Transverse colon (tissue), 4 donors: ENCODE measurements around the gene FUS. TPM values are rescaled to one million over a fixed set of nuclear protein-coding genes. Genes with fewer than 3 reads are reported as not detected.
"Not testable (repeated sequence)": the region's sequence is repeated elsewhere in the genome, so short reads cannot be mapped to it uniquely, and the experiment has no call there.

Experiments
- DNase-seq: peaks from one replicate; pipeline ENCODE4 v3.0.0-alpha.2; 2019
- H3K27ac ChIP-seq, 4 donors: fragments of 200-600 bp; sonication (generic); 2 replicates each; pipeline ENCODE4 v1.5.1; 2016 to 2018; ENCODE audit warnings: inconsistent platforms in 4 of 4
- H3K27me3 ChIP-seq: fragments of 200-600 bp; sonication (generic); 2 replicates; pipeline ENCODE4 v1.5.1; 2017; ENCODE audit warnings: inconsistent platforms
- H3K36me3 ChIP-seq, 4 donors: fragments of 200-600 bp; sonication (generic); 2 replicates each; pipeline ENCODE4 v1.5.1; 2017 to 2019; ENCODE audit warnings: inconsistent platforms in 4 of 4
- H3K4me1 ChIP-seq, 4 donors: fragments of 200-600 bp; sonication (generic); 2 replicates each; pipeline ENCODE4 v1.5.1; 2017 to 2020; ENCODE audit warnings: inconsistent platforms in 4 of 4
- H3K4me3 ChIP-seq, 4 donors: fragments of 200-600 bp; sonication (generic); 1 replicate in 1 of 4; 2 replicates in 3 of 4; pipeline versions ENCODE4 v1.5.1 to v1.6.1; 2017 to 2019; ENCODE audit warnings: inconsistent platforms in 4 of 4
- H3K9me3 ChIP-seq, 2 donors: fragments of 200-600 bp; sonication (generic); 2 replicates each; pipeline ENCODE4 v1.5.1; 2017 to 2019; ENCODE audit warnings: inconsistent platforms in 2 of 2
- EP300 ChIP-seq: sonication (generic); formaldehyde crosslinking; IDR thresholded peaks from one replicate; pipeline ENCODE4 v1.6.1; 2017; ENCODE audit warnings: antibody characterized with exemption, low read depth
- POLR2A ChIP-seq: fragments of 450-650 bp; IDR thresholded peaks from one replicate; pipeline ENCODE4 v1.6.1; 2016; ENCODE audit warnings: antibody characterized with exemption, mild to moderate bottlenecking, moderate library complexity
- POLR2AphosphoS5 ChIP-seq, 3 donors: sonication (generic); formaldehyde crosslinking; IDR thresholded peaks; one replicate each; pipeline ENCODE4 v1.6.1; 2016; ENCODE audit warnings: antibody characterized with exemption in 3 of 3
- WGBS, 2 donors: methylation state at CpG; one replicate each; pipeline ENCODE4 v1.1.5; 2018; ENCODE audit warnings: low coverage in 1 of 2; 5-methylcytosine and 5-hydroxymethylcytosine counted together
- in situ Hi-C, 4 donors: fragments of 200-750 bp; cut with MboI; loops; one replicate each; pipeline versions ENCODE4 v1.15.0 to v1.15.1; 2017; ENCODE audit warnings: low sequenced_read_pairs in 3 of 4, low pct_ligation_motif_present in 1 of 4, low pct_unique_long_range_greater_than_20kb in 1 of 4
- intact Hi-C: fragments of 100-400 bp; cut with DNase I; formaldehyde crosslinking; loops from one replicate; pipeline ENCODE4 v1.15.1; 2023; ENCODE audit warnings: low total_unique reads
- total RNA-seq, 4 donors: library from RNA; depleted of rRNA; stranded (reverse); fragments of >200 nt; gene quantifications; one replicate each; pipeline ENCODE4 v1.1.0, GENCODE V29; 2016
- TF ChIP-seq, protein P1 (sequence below), 5 experiments: fragments of 200-600 bp in 3 of 5; fragments of 450-650 bp in 2 of 5; sonication (generic) in 3 of 5; IDR thresholded peaks; 1 replicate in 2 of 5; 2 replicates in 3 of 5; pipeline ENCODE4 v1.5.1; 2016 to 2017; ENCODE audit warnings: antibody characterized with exemption in 5 of 5, inconsistent platforms in 3 of 5, mild to moderate bottlenecking in 2 of 5, moderate library complexity in 1 of 5

Gene FUS
- total RNA-seq, 4 donors from 2014 or later: 43.6 to 116 (median 59.0) TPM

- H3K4me1 ChIP-seq: no peaks in the 10 kb centered on the region
- H3K27ac ChIP-seq: no peak overlapping the region
- intact Hi-C loops (no loop called here), in situ Hi-C loops (loop anchor here in 2 of 4 donors (10.0 to 25.0 kb wide), 2 partner anchors 244 to 252 kb away; partner anchors contain the start of genes ZNF843 (in 2 of the 2) and COX6A2 (in 1 of the 2))
- no peak for DNase-seq
- 90 to 93% methylated on average over 5 to 16 of the region's 16 CpGs for WGBS, 2 donors
- no peaks in the 10 kb centered on the region for H3K9me3 ChIP-seq
- H3K4me3 ChIP-seq: no peak overlapping the region
- no peaks in the 10 kb centered on the region for H3K27me3 ChIP-seq
- TF ChIP-seq, protein P1, sequence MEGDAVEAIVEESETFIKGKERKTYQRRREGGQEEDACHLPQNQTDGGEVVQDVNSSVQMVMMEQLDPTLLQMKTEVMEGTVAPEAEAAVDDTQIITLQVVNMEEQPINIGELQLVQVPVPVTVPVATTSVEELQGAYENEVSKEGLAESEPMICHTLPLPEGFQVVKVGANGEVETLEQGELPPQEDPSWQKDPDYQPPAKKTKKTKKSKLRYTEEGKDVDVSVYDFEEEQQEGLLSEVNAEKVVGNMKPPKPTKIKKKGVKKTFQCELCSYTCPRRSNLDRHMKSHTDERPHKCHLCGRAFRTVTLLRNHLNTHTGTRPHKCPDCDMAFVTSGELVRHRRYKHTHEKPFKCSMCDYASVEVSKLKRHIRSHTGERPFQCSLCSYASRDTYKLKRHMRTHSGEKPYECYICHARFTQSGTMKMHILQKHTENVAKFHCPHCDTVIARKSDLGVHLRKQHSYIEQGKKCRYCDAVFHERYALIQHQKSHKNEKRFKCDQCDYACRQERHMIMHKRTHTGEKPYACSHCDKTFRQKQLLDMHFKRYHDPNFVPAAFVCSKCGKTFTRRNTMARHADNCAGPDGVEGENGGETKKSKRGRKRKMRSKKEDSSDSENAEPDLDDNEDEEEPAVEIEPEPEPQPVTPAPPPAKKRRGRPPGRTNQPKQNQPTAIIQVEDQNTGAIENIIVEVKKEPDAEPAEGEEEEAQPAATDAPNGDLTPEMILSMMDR (IDR thresholded peaks at IDR 0.05): no peak
- no peak for TF ChIP-seq POLR2AphosphoS5 (IDR thresholded peaks at IDR 0.05)
- no peak for TF ChIP-seq EP300
- no peak for TF ChIP-seq POLR2A
- peaks cover 0 to 80% (median 33%) of the 10 kb centered on the region in 4 donors for H3K36me3 ChIP-seq
Measured at GRCh38 chr16:31192856-31193642, 13.1 kb downstream of the FUS start.

DNA sequence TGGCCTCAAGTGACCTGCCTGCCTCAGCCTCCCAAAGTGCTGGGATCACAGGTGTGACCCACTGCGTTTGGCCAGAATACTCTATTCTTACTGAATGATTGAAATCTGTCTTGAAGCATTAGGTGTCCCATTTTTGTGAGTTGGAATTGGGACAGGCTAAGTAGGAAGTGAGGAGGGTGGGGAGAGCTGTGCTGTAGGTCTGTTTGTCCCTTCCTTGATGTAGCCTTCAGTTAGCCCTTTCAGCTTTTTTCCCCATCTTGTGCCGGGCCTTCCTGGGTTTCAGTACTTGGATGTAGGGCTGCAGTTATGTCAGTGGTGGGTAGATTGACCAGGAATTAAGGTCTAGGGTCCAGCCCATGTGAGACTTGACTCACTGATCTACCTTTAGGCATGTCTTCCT, 13.9 kb downstream of the FUS start:
- H3K27ac ChIP-seq: no peak overlapping the region
- H3K4me3 ChIP-seq: no peak overlapping the region
- peaks cover 0 to 72% (median 29%) of the 10 kb centered on the region in 4 donors for H3K36me3 ChIP-seq
- DNase-seq: no peak
- WGBS, 2 donors: 93 to 100% methylated on average over 1 to 2 of the region's 2 CpGs
- H3K9me3 ChIP-seq: no peaks in the 10 kb centered on the region
- intact Hi-C loops (no loop called here), in situ Hi-C loops (loop anchor here in 2 of 4 donors (10.0 to 25.0 kb wide), 2 partner anchors 243 to 251 kb away; partner anchors contain the start of genes ZNF843 (in 2 of the 2) and COX6A2 (in 1 of the 2))
- no peaks in the 10 kb centered on the region for H3K4me1 ChIP-seq
- no peaks in the 10 kb centered on the region for H3K27me3 ChIP-seq
- TF ChIP-seq EP300: no peak
- no peak for TF ChIP-seq POLR2AphosphoS5 (IDR thresholded peaks at IDR 0.05)
- TF ChIP-seq, protein P1 (IDR thresholded peaks at IDR 0.05): no peak
- TF ChIP-seq POLR2A: no peak

- H3K27ac ChIP-seq: no peak overlapping the region
- TF ChIP-seq EP300 (no peak), POLR2AphosphoS5 (IDR thresholded peaks at IDR 0.05) (no peak)
- in situ Hi-C loops (loop anchor here in 2 of 4 donors (10.0 to 25.0 kb wide), 2 partner anchors 242 to 250 kb away; partner anchors contain the start of genes ZNF843 (in 2 of the 2) and COX6A2 (in 1 of the 2)), intact Hi-C loops (no loop called here)
- no peak overlapping the region for H3K4me3 ChIP-seq
- WGBS, 2 donors: 73 to 75% methylated on average over 7 of the region's 7 CpGs
- H3K27me3 ChIP-seq: no peaks in the 10 kb centered on the region
- H3K36me3 ChIP-seq: peaks cover 0 to 62% (median 24%) of the 10 kb centered on the region in 4 donors
- no peak for DNase-seq
- no peaks in the 10 kb centered on the region for H3K9me3 ChIP-seq
- peaks cover 0 to 3% (median 0%) of the 10 kb centered on the region in 4 donors for H3K4me1 ChIP-seq
Measured at GRCh38 chr16:31194898-31195297, 15.0 kb downstream of the FUS start.

GRCh38 chr16:31195861-31196260, 15.9 kb downstream of the FUS start:
- peaks cover under 1 to 12% (median 4%) of the 10 kb centered on the region in 4 donors for H3K4me1 ChIP-seq
- peaks cover 0 to 52% (median 17%) of the 10 kb centered on the region in 4 donors for H3K36me3 ChIP-seq
- H3K9me3 ChIP-seq, H3K27me3 ChIP-seq, intact Hi-C loops, DNase-seq, H3K4me3 ChIP-seq, H3K27ac ChIP-seq: not testable (repeated sequence)
- WGBS, 2 donors: 95 to 96% methylated on average over 4 to 11 of the region's 11 CpGs
- in situ Hi-C loops: loop anchor here in 2 of 4 donors (10.0 to 25.0 kb wide), 2 partner anchors 241 to 249 kb away; partner anchors contain the start of genes ZNF843 (in 2 of the 2) and COX6A2 (in 1 of the 2)
